Endometrium (tissue), 2 donors: ENCODE data around the gene TMEM63A.
"Not testable (repeated sequence)": the region's sequence is repeated elsewhere in the genome, so short reads cannot be mapped to it uniquely, and the experiment has no call there.

Source experiments
- FAIRE-seq: peaks from 2 replicates; lab custom pipeline; 2012; peaks lifted over from hg19 to GRCh38; lab: Jason Lieb, UNC
- donor health status: control.
- donor health status: control.

The TMEM63A gene

DNA sequence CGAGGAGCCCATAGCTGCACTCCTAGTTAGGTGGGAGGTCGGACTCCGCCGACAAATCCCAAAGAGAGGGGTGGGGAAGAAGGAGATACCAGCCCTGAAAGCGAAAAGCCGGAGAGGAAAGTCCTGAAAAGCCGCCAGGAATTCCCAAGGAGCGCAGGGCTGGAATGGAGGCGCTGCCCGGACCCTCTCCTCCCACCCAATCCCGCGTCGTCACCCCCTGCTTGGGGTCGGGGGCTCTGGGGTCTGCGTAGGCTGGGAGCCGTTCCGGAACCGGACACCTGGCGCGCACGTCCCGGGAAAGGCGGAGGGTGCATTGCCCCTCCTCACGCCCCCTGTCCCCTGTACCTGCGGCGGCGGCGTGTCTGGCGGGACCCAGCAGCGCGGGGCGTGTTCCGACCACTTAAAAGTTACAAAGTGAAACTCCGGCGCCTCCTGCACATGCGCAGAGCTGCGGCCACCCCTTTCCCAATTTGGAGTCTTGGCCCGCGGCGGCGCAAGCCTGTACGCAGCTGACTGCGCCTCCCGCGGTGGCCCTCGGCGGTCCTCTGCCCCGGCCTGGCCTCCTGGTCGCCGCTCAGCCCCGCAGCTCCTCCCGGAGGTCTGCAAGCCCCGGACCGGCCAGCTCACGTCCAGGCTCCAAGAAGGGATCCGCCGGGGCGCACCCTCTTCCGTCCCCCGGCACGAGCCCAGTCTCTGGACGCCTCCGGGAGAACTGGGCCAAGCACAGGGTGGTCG is at the start of gene TMEM63A:
Gene TMEM63A, minus strand, starts transcription at position 422 of the 735 bp plus-strand sequence. CDS start 4,800 bp downstream, outside the sequence.
- no peak for FAIRE-seq

DNA sequence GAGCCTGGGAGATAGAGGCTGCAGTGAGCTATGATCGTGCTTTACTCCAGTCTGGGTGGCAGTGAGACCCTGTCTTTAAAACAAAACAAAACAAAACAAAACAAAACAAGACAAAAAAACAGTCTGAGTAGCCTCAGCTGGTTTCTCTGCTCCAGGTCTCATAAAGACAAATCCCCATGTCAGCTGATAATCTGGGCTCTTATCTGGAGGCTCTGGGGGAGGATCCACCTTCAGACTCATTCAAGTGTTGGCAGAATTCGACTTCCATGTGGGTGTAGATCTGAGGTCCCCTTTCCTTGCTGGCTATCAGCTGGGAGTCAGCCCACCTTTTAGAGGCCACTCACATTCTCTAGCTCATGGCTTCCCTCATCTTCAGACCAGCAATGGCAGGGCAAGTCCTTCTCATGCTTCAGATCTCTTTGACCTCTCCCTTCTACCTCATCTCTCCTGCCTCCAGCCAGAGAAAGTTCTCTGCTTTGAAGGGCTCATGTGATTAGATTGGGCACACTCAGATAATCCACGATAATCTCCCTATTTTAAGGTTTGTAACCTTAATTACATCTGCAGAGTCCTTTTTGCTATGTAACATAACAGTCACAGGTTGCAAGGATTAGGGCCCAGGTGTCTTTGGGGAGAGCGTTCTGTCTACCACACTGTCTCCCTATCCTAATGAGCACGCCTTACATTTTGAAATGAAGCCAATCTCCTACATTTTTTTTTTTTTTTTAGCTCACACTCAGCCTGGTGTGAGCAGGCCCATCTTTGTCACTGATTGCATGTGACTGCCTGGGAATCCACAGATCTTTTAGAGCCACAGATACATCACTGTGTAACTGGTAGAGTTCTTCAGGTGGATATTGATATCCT is 49.3 kb upstream of the TMEM63A start:
- FAIRE-seq: no peak

DNA sequence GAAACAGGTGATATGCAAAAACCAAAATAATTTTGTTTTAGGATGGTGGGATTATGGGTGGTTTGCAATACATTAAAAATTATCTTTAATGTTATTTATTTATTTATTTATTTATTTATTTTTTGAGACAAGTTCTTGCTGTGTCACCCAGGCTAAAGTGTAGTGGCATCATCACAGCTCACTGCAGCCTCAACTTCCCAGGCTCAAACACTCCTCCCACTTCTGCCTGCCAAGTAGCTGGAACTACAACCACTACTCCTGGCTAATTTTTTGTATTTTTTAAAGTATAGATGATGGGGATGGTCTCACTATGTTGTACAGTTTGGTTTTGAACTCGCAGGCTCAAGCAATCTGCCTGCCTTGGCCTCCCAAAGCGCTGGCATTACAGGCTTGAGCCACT is 48.4 kb upstream of the TMEM63A start:
- FAIRE-seq: no peak

GRCh38 chr1:225929462-225929861 is 47.3 kb upstream of the TMEM63A start:
- FAIRE-seq: not testable (repeated sequence)

GRCh38 chr1:225928186-225929175 is 46.3 kb upstream of the TMEM63A start:
- FAIRE-seq: no peak

GRCh38 chr1:225926551-225927113 is 44.5 kb upstream of the TMEM63A start:
- no peak for FAIRE-seq

- FAIRE-seq: no peak
Observed at GRCh38 chr1:225923692-225924555, 41.7 kb upstream of the TMEM63A start, which contains the start of gene PYCR2. PYCR2 (minus strand) TSS chr1:225924250; CDS start chr1:225924110, 140 bp downstream.

DNA sequence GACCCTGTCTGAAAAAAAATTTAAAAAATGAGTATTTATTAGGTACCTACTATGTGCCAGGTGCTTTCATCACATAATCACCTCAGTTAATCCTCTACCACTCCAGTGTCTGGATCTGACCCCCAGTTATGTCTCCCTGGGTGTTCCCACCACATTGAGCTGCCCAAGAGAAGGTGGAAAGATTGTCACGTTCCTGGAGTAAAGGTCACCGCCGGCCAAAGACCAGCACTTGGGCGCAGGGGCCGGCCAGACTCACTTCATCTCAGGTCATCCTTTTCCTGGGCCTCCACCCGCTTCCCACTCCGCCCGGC is 41.2 kb upstream of the TMEM63A start:
- FAIRE-seq: no peak

DNA sequence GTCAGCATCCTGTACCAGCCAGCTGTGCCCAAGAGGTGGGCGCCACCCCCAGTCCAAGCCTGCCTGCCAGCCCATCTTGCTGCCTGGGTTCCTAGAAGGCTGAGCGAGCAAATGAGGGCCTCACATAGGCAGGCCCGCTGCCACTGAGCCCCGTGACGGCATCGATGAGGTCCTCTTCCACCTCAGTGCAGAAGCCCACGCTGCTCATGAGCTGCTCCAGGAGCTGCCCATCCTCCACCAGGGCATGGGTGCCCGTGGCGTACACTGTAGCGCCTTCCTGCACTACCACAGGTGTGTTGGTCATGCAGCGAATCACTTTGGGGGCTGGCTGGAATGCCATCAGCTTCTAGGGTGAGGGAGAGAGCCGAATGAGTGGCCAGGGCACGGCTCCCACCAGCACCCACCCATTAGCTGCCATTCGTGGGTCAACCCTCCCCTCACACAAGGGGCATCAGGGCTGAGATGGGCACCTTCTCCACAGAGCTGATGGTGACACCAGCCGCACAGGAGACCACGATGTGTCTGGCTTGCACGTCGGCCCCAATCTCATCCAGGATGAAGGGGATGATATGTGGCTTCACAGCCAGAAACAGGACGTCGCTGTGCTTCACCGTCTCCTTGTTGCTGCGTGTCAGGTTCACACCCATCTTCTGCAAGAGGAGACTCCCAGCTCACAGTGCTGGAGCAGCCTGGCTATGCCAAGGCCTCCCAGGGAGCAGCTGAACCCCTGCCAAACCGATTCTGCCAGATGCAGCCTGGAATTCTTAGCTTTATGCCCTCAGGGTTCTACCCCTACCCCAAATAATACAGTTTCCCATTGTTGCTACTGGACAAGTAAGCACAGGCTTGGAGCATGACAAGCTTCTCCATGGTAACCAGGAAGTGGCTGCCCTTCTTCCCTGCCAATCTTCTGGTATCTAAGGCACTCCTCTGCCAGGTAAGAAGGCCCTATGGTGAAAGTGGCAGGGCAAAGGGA is 39.8 kb upstream of the TMEM63A start:
- FAIRE-seq: no peak

DNA sequence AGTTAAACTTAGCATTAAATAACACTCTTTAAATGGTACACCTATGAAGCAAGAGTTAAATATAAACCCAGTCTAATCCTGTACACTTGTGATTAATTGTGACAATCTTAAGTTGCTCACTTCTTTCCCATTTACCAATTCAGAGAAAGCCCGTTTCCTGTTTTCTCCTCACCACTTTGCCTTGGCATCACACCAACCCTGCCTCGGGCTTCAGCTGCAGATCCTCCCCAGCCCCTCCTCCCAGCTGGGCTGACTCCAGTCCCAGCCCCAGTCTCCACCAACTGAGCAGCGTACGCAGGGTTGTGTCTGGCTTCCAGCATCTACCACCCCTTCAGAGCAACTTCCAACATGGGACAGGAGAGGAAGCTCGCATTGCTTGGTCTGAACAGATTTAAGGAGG is 37.7 kb upstream of the TMEM63A start:
- FAIRE-seq: no peak

GRCh38 chr1:225918280-225918679 is 36.1 kb upstream of the TMEM63A start:
- no peak for FAIRE-seq

GRCh38 chr1:225917536-225917935 is 35.4 kb upstream of the TMEM63A start:
- no peak for FAIRE-seq

DNA sequence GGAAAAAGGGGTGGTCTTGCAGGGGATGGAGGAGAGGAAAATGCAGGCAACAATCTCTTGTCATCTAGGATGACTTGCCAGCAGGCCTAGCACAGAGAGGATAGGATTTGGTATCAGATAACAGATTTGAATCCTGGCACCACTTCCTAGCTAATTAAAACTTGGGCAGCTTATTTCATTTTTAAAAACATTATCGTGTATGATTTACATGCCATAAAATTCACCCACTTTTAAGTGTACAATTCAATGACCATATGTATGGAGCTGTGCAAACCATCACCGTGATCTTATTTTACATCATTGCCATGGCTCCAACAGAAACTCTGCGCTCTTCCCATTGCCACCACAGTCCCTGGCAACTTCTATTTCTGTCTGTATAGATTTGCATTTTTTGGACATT is 34.9 kb upstream of the TMEM63A start:
- no peak for FAIRE-seq

DNA sequence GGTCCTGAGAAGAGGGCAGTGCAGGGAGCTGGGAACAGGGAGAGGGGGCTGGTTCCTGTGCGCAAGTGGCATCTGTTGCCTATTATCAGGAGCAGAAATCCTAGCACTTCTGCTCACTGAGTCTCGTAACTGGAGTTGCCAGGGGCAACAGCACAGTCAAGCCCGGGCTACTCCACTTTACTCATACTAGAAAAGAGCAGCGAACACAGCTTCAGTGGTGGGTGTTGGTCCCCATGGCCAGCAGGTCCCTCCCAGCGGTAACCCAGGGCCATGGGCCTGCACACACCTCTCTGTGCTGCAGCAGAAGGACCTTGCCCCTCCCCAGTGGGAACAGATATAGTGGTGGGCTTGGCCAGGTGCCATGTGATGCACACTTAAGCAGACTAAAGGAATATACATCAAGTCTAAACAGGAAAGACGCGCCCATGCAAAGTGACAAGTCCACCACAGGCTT is 33.4 kb upstream of the TMEM63A start:
- no peak for FAIRE-seq

GRCh38 chr1:225914947-225915346 is 32.8 kb upstream of the TMEM63A start:
- FAIRE-seq: no peak

DNA sequence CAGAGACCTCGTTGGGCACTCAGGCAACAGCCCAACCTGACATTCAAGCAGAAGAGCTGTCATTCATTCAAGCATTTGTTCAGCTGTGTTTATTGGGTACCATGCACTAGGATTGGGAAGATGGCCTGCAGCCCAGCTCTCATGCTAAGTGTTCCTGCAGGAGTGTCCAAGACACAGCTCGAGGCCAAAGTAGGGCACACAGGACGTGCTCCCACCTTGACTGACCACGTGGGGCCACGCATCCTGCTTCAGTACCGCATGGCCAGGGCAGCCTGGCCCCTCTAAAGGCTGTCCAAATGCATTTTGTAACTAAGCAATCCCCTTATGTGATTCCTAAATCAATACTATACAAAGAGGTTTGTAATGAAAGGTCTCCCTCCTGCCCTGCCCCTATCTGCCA is 32.2 kb upstream of the TMEM63A start:
- no peak for FAIRE-seq

DNA sequence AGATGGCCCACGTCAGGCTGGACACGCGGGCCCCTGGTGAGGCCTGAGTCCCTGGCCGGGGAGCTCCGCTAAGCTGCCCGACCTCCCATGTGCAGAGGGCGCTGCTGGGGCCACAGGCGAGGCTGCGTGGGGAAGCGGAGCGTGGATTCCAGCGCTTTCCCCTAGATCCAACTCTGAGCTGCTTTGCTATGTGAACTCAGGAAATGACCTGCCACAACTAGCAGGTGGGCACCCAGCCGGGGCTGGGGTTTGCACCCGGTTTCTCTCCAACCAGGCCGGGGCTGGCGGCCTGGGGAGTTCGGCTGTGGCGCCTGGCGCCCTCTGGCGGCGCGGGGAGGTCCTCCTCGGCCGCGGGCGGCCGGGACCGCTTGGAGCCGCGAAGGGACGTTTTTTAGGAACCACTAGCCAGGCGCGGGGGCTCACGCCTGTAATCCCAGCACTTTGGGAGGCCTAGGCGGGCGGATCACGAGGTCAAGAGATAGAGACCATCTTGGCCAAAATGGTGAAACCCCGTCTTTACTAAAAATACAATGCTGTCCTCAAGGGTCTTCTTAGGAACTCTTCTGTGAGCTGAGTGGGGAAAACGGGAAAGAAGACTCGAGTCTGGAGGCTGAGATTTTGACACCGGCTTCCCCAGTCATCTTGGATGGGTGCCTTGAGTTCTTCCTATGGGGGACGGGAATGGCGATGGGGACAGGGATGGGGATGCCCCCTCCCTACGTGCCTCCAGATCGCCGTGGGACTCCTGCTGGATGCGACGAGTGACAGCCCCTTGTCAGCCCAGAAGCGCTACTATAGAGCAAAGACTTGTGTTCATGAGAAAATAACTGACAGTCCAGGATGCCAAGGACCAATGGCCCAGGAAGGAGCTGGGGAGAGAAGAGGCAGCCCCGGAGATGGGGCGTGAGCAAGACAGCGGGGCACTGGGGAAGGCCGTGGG is 29.3 kb upstream of the TMEM63A start:
- no peak for FAIRE-seq

DNA sequence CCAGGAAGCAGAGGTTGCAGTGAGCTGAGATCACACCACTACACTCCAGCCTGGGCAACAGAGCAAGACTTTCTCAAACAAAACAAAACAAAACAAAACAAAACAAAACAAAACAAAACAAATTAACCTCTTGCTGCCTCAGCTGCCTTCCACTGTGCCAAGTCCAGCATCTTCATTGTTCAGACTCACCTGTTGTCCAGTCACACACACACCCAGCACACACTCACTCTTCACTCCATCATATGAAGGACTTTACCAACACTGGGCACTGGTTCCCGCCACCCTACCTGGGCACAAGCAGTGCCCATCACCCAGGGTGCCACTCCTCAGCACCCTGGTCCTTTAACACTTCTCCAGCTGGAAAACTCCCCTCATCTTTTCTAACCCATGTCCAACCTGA is 27.3 kb upstream of the TMEM63A start:
- FAIRE-seq: no peak
